GDM1 (cell line): Measurements from ENCODE around the gene R3HCC1L.

Source experiments
- DNase-seq: peaks from one replicate; lab custom pipeline; 2025; lab: John Stamatoyannopoulos, UW

R3HCC1L gene

GRCh38 chr10:98134431-98135221 is at the start of gene R3HCC1L:
Gene R3HCC1L, plus strand, starts transcription at chr10:98134657. Its CDS starts 73,458 bp downstream, at chr10:98208115.
- DNase-seq = peak; percentile 82

DNA sequence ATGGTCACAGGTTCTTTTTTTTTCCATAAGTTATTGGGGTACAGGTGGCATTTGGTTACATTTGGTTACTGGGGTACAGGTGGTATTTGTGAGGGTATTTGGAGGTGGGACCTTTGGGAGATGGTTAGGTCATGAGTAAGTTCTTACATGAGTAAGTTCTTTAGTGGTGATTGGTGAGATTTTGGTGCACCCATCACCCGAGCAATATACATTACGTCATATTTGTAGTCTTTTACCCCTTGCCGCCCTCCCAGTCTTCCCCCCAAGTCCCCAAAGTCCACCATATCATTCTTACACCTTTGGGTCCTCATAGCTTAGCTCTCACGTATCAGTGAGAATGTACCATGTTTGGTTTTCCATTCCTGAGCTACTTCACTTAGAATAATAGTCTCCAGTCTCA is 49.2 kb upstream of the R3HCC1L start:
- DNase-seq = no peak

DNA sequence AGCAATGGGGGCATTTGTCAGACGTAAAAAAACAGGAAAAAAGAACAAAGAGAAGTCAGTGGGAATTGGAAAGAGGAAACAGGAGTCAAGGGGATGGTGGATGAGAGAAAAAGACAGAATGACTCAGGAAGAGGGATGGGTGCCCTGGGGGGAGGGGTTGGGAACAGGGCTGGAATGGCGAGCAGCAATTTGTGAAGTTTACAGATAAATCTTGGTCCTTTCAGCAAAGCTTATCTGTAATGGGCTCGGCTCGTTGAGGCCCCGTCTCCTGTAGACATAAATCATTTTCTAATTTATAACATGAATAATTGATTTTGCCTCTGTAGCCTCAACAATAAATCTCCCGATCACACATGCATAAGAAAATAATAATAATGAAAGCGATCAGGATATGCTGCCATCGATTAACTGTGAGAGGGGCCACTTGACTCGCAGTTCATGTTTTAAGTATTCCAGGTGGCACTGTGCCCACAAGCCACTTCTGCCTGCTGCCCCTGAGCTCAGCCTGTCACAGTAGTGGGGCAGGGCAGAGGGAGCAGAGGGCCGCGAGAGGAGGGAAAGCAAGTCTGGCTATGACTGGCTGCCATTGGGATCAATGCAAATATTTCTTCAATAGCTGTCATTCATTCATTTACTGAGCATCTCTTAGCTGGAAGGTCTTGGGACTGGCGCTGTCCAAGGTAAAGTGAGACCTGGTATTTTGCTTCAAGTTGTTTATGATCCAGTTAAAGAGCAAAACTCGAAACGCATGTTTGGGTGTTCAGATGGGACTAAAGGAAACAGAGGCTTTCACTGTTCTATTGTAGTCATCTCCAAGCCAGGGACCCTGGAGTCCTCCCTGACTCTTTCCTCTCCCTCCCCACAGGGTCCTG is 47.4 kb upstream of the R3HCC1L start:
- no peak for DNase-seq

- no peak for DNase-seq
Measured at GRCh38 chr10:98088186-98088971, 46.1 kb upstream of the R3HCC1L start.

DNA sequence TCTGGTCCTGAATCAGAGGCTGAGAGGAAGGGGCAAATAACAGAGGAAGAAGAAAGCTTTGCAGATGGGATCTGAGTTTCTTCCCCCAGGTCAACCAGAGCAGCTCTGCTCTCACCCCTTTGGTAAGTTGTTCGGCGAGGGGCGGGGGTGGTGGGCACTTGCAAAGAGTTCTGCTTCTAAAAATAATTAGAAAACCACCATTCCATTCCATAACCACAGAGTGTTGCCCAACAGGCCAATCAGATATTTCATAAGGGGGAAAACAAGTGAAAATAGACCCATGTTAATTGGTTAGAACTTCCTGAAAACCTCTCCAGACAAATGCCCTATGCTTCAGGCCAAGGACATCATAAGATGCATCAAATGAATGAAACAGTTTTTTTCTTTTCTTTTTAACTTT is 43.6 kb upstream of the R3HCC1L start:
- no peak for DNase-seq

GRCh38 chr10:98096316-98096715 is 38.1 kb upstream of the R3HCC1L start:
- no peak for DNase-seq

DNA sequence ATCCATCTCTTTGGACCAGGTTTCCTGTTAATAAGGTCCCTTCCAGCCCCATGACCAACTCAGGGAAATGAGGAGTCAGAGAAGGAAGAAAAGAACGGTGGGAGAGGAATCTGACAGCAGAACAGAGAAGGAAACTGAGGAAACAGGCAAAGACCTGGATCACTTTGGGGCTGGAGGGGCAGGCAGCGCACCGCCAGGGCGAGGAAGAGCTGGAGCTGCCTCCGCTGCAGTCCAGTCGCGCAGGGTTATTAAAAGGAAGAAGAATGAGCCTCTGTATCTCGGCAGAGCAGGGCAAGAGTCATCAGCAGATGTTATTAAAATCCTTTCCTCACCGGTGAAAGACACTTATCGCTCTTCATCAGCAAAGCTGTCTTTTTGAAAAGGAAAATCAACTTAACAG is 37.7 kb upstream of the R3HCC1L start:
- DNase-seq = no peak

GRCh38 chr10:98097175-98097574 is 37.3 kb upstream of the R3HCC1L start:
- no peak for DNase-seq

DNA sequence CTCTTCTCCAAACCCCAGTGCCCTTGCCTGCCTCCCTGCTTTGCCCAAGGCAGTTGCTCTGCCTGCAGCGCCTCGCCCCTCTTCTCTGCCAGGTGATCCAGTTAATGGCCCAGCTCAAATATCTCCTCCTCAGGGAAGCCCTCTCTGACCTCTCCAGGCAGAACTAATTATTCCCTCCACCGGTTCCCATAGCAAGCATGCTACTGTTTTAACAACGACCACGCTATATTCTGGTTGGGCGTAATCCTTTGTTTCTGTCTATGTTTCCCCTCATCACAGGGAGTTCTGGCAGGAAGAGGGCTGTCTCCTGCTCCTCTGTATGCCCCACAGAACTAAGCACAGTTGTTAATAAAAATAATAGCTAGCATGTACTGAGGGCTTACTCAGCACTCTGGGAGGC is 36.8 kb upstream of the R3HCC1L start:
- DNase-seq = no peak

DNA sequence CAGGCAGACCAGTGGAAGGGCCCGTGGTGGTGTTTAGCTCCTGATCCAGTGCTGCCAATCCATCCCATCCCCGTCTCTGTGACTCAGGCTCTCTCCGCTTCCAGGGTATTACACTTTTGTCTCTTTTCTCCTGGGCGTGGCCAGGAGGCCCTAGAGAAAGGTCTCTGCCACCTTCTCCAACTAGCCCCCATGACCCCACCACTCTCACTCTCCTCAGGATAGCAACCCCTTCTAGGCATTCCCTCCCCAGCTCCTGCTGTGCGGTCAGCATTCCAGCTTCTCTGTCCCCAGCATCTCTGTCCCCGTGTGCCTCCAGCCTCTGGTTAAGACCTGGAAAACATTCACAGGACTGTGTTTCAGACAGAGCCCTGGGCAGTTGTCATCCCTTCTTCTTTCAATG is 36.2 kb upstream of the R3HCC1L start:
- DNase-seq = no peak

DNA sequence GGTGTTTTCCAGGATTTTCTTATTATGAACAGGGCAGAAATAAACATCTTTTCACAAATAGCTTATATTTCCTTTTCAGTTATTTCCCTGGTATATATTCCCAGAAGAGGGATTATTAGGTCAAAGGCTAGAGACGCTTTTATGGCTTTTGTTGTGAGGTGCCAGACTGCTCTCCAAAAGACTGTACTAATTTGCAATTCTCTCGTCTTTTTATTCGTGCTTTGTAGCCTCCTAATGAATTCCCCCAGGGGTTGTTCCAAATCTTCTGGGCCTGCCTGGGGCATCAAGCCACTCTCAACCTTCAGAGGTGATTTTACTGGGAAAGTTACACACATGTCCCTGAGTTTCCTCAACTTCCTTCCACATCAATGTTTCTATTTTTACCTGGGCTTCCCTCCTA is 34.0 kb upstream of the R3HCC1L start:
- no peak for DNase-seq

DNA sequence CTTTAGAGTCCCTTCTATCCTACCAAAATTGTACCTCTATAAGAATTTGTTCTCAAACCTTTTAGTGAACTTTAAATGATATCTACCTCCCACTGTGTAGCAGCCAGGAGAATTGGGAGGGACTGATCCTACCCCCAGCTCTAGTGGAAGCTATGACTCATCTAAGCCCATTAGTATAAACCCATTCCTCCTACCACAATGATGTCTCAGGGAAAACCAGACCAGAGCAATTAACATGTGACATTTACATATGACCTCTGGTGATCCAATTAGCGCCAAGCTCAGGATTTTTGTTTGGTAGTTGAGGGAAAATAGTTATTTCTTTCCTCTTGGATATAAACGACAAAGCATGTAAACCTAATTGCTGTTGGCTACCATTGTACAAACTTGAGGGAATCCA is 33.1 kb upstream of the R3HCC1L start:
- DNase-seq = no peak

GRCh38 chr10:98104125-98104524 is 30.3 kb upstream of the R3HCC1L start:
- no peak for DNase-seq

DNA sequence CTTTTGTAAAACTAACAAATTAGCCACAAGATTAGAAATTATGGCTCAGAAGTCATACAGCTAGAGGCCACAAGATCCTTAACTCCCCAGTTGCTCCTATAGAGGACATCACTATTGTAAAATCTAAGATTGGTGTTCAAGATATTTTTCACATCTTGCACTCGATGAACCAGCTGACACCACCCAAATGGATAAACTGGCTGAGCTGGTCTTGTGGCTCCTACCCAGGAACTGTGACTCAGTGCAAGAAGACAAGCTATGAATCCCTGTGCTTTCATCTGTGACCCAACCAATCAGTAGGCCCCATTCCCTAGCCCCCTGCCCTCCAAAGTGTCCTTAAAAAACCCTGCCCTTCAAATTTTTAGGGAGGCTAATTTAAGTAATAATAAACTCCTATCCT is 27.9 kb upstream of the R3HCC1L start:
- DNase-seq = no peak

DNA sequence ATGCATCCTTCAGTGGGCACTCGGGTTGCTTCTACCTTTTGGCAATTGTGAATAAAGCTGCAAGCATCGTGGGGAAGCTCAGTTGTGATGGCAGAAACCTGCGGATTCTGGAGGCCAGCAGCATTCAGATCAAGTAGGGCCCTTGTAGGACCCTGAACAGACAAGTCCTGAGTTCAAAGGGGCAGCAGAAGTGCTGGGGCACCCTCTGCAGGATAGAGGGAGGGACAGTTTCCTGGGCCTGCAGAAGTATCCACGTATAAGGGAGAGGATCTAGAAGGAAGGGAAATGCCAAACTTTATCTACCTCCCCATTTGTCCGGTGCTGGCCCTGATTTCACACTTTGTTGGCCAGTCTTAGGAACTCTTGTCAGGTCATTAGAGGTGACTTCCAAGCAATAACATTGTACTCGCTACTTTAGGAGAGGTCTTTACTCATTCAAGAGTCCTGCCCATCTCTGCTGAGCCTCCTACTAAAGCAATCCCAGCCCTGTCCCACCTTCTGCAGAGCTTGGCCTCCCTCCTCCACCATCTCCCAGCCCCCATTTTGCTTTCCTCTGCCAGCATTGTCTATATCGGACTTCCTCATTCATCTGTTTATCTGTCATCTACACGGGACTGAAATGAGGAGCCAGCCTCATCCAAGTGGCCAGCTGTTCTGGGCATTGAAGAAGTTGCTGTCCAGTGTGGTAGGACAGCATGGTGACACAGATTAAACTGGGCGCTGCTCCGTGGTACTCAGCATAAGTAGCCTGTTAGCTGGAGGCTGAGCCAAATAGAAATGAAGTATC is 26.6 kb upstream of the R3HCC1L start:
- DNase-seq = no peak

DNA sequence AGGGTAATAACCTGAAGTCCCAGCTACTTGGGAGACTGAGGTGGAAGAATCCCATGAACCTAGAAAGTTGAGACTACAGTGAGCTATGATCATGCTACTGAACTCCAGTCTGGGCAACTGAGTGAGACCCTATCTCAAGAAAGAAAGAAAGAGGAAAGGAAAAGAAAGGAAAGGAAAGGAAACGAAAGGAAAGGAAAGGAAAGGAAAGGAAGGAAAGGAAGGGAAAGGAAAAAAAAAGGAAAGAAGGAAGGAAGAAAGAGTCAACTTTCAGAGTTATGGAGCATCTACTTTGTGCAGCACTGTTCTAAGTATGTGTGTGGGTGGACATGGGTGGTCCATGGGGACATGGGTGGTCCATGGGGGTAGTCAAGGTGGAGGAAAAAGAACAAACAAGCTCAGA is 24.1 kb upstream of the R3HCC1L start:
- DNase-seq = no peak

DNA sequence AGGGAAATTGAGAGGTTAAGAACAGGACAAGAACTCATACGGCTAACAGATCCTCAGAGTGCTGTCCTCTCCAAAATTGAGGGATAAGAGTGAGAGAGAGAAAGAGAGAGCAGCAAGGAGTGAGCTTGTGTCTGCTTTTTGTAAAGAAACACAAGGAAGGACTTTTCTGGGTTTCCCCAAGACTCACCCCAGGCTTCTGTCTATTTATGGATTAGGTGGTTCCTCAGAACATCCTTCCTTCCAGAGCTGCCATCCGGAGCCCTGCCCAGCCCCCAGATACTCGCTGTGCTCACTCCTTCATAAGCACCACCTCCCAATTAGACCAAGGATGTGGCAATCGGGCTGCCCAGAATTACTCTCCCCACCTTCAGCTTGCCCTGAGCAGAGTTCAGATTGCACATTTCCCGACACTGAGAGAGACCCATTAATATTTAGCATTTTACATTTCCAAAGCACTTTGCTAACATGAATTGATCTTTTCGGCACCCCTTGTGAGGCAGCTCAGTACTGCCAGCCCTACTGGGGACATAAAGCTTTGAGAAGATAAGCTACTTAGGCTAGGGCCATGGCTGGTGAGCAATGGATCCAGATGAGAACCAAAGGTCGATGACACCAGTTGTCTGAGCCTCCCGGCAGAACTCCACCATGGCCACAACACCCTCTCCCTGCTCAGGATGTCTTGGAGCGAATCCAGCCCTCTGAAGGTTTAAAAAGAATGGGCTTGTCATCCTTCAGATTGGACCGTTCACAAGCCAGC is 19.2 kb upstream of the R3HCC1L start:
- DNase-seq = no peak

DNA sequence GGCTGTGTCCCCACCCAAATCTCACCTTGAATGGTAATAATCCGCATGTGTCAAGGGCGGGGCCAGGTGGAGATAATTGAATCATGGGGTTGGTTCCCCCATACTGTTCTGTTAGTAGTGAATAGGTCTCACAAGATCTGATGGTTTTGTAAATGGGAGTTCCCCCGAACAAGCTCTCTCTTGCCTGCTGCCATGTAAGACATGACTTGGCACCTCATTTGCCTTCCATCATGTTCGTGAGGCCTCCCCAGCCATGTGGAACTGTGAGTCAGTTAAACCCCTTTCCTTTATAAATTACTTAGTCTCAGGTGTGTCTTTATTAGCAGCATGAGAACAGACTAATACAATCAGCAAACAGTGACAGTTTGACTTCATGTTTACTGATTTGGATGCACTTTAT is 14.6 kb upstream of the R3HCC1L start:
- no peak for DNase-seq

DNA sequence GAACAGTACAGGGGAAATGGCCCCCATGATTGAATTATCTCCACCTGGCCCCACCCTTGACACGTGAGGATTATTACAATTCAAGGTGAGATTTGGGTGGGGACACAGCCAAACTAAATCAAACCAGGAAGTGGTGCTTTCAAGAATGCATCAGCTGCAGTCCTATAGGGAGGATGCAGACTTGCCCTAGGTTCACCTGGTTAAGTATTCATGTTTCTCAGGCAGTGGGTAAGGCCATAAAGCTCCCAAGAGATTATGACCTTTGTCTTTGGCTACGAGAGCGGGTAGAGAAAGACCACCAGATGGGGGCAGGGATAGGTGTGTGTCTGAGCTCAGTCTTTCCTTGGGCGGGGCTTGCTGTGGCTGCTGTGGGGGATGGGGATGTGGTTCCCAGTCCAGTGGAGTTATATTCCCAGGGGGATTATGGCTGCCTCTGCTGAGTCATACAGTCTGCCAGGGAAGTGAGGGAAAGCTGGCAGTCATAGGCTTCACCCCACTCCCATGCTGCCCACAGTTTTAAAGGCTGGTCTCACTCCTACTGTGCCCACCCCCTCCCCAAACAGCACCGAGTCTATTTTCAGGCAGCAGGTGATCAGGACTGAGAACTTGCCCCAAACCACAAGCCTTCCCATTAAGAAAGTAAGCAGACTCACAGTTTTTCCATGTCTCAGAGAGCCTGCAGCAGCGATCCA is 8.4 kb upstream of the R3HCC1L start:
- DNase-seq = no peak

DNA sequence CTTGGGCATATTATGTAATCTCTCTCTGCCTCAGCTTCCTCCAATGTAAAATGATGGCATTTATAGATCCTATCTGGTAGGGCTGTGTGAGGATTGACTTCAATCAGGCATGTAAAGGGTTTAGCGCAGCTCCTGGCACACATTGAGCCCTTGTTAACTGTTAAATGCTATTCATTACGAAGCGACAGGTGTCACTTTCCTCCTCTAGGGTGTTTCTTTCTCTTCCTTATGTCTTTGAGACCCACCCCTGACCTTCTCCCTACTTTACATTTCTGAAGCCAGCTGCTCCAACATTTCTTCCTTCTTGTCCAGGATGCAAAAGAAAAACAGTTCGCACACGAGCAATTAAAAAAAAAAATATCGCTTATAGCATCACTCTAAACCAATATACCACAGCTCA is 5.7 kb upstream of the R3HCC1L start:
- no peak for DNase-seq
